Mammary epithelial cell (primary cell): ENCODE data around the gene ZBTB20.

Experiments used
- CTCF ChIP-seq, 2 donors: IDR thresholded peaks in 1 of 2; conservative IDR thresholded peaks in 1 of 2; 2 replicates each; pipeline ENCODE4 v1.5.1; 2011 to 2012; ENCODE audit warnings: inconsistent platforms in 2 of 2, low read length in 2 of 2, mild to moderate bottlenecking in 2 of 2, control low read depth in 1 of 2, low read depth in 1 of 2; ENCODE audit not compliant: insufficient read depth in 1 of 2; ENCODE audit errors: extremely low read depth in 1 of 2
- EZH2 ChIP-seq: IDR thresholded peaks from 2 replicates; pipeline ENCODE4 v1.6.1; 2012; ENCODE audit warnings: low read length, inconsistent platforms, borderline replicate concordance

DNA sequence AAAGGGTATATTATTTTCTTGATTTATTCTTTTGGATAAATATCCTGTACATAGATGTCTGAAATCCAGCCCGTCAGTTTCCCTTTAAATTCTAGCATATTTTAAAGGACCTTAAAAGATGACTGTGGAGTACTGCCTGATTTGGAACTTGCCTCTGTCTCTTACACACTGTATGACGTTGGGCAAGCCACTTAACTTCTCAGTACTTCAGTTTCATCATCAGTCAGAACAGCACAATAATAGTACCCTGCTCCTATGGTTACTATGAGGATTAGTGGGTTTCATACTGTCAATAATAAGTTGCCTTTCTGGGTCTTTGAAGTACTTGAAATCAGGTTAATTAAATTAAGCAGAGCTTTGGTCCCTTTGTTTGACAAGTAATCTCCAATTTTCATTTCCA, 479.0 kb downstream of the ZBTB20 start:
- TF ChIP-seq CTCF (conservative IDR thresholded peaks at IDR 0.05 in 1 of 2, IDR thresholded peaks at IDR 0.05 in 1 of 2; ENCODE audit: extremely low read depth in 1 of 2, insufficient read depth in 1 of 2, low read depth in 1 of 2, low read length in 2 of 2), result no peak
- TF ChIP-seq EZH2, result no peak
